ENCODE measurements around the gene APOL4.
A peak's percentile ranks its signal among the peaks of the same experiment; 100 is the strongest.
"Not testable (repeated sequence)": the region's sequence is repeated elsewhere in the genome, so short reads cannot be mapped to it uniquely, and the experiment has no call there.

APOL4 gene

DNA sequence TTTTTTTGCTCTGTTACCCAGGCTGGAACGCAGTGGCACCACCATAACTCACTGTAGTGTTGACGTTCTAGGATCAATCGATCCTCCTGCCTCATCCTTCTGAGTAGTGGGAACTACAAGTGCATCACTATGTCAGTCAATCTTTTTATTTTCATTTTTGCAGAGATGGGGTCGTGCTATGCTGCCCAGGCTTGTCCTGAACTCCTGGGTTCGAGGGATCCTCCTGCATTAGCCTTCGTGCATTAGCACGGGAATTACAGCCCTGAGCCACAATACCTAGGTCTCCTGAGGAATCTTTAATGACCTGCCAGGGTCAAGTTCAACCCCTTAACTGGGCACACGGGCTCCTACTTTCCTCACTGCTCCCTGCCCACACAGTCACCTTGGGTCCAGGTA, 45.5 kb downstream of the APOL4 start:
- Histone ChIP-seq H3K27ac (peak overlapping the region; percentile 84 to 85), H3K9me3 (no peaks in the 10 kb centered on the region), H3K4me1 (peaks cover 0 to 51% (median 40%) of the 10 kb centered on the region in 4 donors), H3K27me3 (no peaks in the 10 kb centered on the region), H3K4me3 (peak overlapping the region; percentile 39 to 53), H3K36me3 (no peaks in the 10 kb centered on the region)
- no peak for TF ChIP-seq CTCF (IDR thresholded peaks at IDR 0.05)
- intact Hi-C loops (cut with DNase I; ENCODE audit: low total_unique reads) = no loop called here
- peak in 1 of 2 donors; percentile 14 for DNase-seq

DNA sequence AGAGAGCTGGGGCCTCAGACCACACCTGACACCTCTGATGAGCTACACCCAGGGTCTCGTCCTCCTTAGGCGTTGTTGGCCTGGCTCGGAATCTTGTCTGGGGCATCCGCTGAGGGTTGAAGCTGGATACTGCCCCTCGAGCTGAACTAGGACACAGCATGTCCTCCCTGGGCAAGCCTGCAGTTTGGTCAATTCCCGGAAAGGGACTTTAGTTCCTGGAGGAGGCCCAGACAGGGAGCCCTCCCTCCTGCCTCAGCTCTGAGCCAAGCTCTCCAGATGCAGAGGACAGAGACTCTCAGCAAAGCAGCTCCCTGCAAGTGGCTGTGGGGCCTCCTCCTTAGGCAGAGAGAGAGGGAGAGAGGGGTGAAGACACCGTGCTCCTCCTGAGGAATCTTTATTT, 45.9 kb downstream of the APOL4 start:
- Histone ChIP-seq H3K4me1 (peaks cover 0 to 51% (median 39%) of the 10 kb centered on the region in 4 donors), H3K36me3 (no peaks in the 10 kb centered on the region), H3K4me3 (peak overlapping the region; percentile 39 to 53), H3K27ac (peak overlapping the region; percentile 84 to 85), H3K9me3 (no peaks in the 10 kb centered on the region), H3K27me3 (no peaks in the 10 kb centered on the region)
- TF ChIP-seq CTCF (IDR thresholded peaks at IDR 0.05) = no peak
- intact Hi-C loops (cut with DNase I; ENCODE audit: low total_unique reads) = no loop called here
- DNase-seq = peak; percentile 79 to 85

- Histone ChIP-seq H3K4me1 (peaks cover 0 to 50% (median 36%) of the 10 kb centered on the region in 4 donors), H3K36me3 (no peaks in the 10 kb centered on the region), H3K4me3 (no peak overlapping the region), H3K27me3 (no peaks in the 10 kb centered on the region), H3K27ac (peak overlapping the region; percentile 84 to 85), H3K9me3 (no peaks in the 10 kb centered on the region)
- no peak for TF ChIP-seq CTCF (IDR thresholded peaks at IDR 0.05)
- no peak for DNase-seq
- intact Hi-C loops (cut with DNase I; ENCODE audit: low total_unique reads) = no loop called here
Observed at GRCh38 chr22:36154423-36154945, 47.1 kb downstream of the APOL4 start.

DNA sequence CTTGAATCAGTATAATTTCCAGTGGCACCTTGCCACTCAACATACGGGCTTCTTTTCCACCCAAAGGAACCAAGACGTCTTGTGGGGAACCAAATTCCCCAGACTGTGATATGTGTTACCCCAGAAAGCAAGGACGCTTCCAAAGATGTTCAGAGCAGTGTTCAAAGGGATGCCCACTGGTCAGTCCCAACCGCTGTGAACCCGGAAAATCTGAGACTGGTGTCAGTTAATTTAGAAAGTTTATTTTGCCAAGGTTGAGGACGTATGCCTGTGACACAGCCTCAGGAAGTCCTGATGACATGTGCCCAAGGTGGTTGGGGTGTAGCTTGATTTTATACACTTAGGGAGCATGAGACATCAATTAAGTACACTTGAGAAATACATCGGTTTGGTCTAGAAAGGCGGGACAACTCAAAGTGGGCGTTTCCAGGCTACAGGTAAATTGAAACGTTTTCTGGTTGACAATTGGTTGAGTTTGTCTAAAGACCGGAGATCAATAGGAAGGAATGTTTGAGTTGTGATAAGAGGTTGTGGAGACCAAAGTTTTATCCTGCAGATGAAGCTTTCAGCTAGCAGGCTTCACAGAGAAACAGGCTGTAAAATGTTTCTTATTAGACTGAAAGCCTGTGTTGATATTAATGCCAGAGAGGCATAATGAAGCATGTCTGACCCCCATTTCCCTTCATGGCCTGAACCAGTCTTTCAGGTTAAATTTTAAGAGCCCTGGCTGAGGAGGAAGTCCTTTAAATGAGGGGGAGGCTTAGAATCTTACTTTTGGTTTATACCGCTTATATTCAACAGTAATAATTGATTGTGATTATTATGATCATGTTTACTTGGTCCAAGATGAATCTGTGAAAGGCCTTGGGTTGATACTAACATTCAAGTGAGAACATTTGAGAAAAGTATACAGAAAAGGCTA, 47.8 kb downstream of the APOL4 start:
- H3K27ac ChIP-seq = peak overlapping the region; percentile 84 to 85
- TF ChIP-seq CTCF (IDR thresholded peaks at IDR 0.05) = no peak
- no peak overlapping the region for H3K4me3 ChIP-seq
- peaks cover 0 to 48% (median 37%) of the 10 kb centered on the region in 4 donors for H3K4me1 ChIP-seq
- no peaks in the 10 kb centered on the region for H3K27me3 ChIP-seq
- peak in 1 of 2 donors; percentile 8 for DNase-seq
- intact Hi-C loops (cut with DNase I; ENCODE audit: low total_unique reads) = no loop called here
- peaks cover 2 to 6% (median 3%) of the 10 kb centered on the region in 3 donors for H3K36me3 ChIP-seq
- H3K9me3 ChIP-seq = no peaks in the 10 kb centered on the region

DNA sequence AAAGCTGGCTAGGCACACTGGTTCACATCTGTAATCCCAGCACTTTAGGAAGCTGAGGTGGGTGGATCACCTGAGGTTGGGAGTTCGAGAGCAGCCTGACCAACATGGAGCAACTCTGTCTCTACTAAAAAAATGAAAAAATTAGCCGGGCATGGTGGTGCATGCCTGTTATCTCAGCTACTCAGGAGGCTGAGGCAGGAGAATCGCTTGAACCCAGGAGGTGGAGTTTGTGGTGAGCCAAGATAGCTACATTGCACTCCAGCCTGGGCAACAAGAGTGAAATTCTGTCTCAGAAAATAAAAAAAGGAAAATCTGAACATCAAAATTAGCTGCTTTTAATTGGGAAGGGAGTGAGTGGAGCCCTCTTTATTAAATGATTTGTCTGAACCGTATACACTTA, 48.8 kb downstream of the APOL4 start:
- DNase-seq; H3K27ac ChIP-seq; H3K4me3 ChIP-seq; intact Hi-C loops (cut with DNase I; ENCODE audit: low total_unique reads); H3K27me3 ChIP-seq; H3K9me3 ChIP-seq: not testable (repeated sequence)
- peaks cover 0 to 48% (median 34%) of the 10 kb centered on the region in 4 donors for H3K4me1 ChIP-seq
- H3K36me3 ChIP-seq = peaks cover 5 to 15% (median 10%) of the 10 kb centered on the region in 3 donors

DNA sequence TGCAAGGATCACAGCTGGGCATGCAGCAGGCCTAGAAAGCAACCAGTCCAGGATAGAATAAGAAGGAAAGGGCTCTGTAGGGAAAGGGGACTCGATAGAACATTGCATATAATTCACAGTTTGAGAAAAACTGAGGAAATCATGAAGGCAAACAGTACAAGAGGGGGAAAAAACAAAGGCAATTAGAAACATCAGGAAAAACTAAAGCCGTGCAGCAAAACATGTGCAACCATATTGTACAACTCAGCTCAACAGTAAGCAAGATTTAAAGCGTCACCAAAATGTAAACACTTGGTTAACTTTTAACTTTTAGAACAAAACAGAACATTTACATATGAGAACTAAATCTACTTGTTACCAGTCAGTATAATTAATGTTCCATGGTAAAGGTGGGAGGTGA, 49.5 kb downstream of the APOL4 start:
- Histone ChIP-seq H3K4me3 (no peak overlapping the region), H3K36me3 (peaks cover 5 to 16% (median 15%) of the 10 kb centered on the region in 3 donors), H3K4me1 (peaks cover 0 to 42% (median 33%) of the 10 kb centered on the region in 4 donors), H3K27ac (peak overlapping the region; percentile 32 to 47), H3K27me3 (no peaks in the 10 kb centered on the region), H3K9me3 (no peaks in the 10 kb centered on the region)
- intact Hi-C loops (cut with DNase I; ENCODE audit: low total_unique reads) = no loop called here
- no peak for DNase-seq
- no peak for TF ChIP-seq CTCF (IDR thresholded peaks at IDR 0.05)

Data from tibial artery (tissue), 4 donors.